HG02798 (cell line): ENCODE measurements around the gene CSRP1.
A peak's percentile ranks its signal among the peaks of the same experiment; 100 is the strongest.

Experiments
- ATAC-seq: cut with Tn5 transposase; IDR thresholded peaks from one replicate; pipeline ENCODE4 v1.9.1; 2021; ENCODE audit warnings: mild to moderate bottlenecking; ENCODE audit not compliant: unreplicated experiment, poor library complexity

CSRP1 gene

GRCh38 chr1:201461645-201462441, 45.1 kb downstream of the CSRP1 start:
- ATAC-seq: no peak

GRCh38 chr1:201460814-201461644, 45.9 kb downstream of the CSRP1 start:
- ATAC-seq: no peak

- ATAC-seq: no peak
Measured at GRCh38 chr1:201459775-201460174, 47.1 kb downstream of the CSRP1 start.

GRCh38 chr1:201459052-201459451, 47.9 kb downstream of the CSRP1 start:
- ATAC-seq: no peak

- no peak for ATAC-seq
Measured at GRCh38 chr1:201457508-201457960, 49.4 kb downstream of the CSRP1 start.

- no peak for ATAC-seq
Measured at GRCh38 chr1:201456499-201457309, 50.2 kb downstream of the CSRP1 start.

- no peak for ATAC-seq
Measured at GRCh38 chr1:201455098-201455497, 51.8 kb downstream of the CSRP1 start.

GRCh38 chr1:201454608-201455007, 52.3 kb downstream of the CSRP1 start:
- no peak for ATAC-seq

- ATAC-seq: no peak
Measured at GRCh38 chr1:201452866-201453265, 54.1 kb downstream of the CSRP1 start.

- no peak for ATAC-seq
Measured at GRCh38 chr1:201450721-201451291, 56.1 kb downstream of the CSRP1 start.

GRCh38 chr1:201448990-201449389, 57.9 kb downstream of the CSRP1 start:
- no peak for ATAC-seq

- ATAC-seq: peak; percentile 86
Measured at GRCh38 chr1:201447903-201448871, 58.7 kb downstream of the CSRP1 start.

GRCh38 chr1:201445310-201445709, 61.6 kb downstream of the CSRP1 start:
- ATAC-seq: no peak

- ATAC-seq: no peak
Measured at GRCh38 chr1:201444792-201445191, 62.1 kb downstream of the CSRP1 start.

GRCh38 chr1:201443747-201444146, 63.2 kb downstream of the CSRP1 start:
- no peak for ATAC-seq

GRCh38 chr1:201436969-201437368, 70.0 kb downstream of the CSRP1 start:
- ATAC-seq: no peak

GRCh38 chr1:201436393-201436792, 70.5 kb downstream of the CSRP1 start:
- no peak for ATAC-seq

- no peak for ATAC-seq
Measured at GRCh38 chr1:201434266-201434665, 72.7 kb downstream of the CSRP1 start.

- ATAC-seq: no peak
Measured at GRCh38 chr1:201433609-201434008, 73.3 kb downstream of the CSRP1 start.
